H1 (cell line): ENCODE results near the gene CCL28. TPM values are rescaled to one million over a fixed set of nuclear protein-coding genes. Genes with fewer than 3 reads are reported as not detected.

Experiments
- ASH2L ChIP-seq: fragments of 200-600, 300-600 bp; sonication (generic); IDR thresholded peaks from one replicate; pipeline ENCODE4 v1.7.1; 2017; ENCODE audit warnings: low read length
- CBX8 ChIP-seq: fragments of 300-800, 300-1000 bp; sonication (generic); IDR thresholded peaks from 2 replicates; pipeline ENCODE4 v1.7.1; 2016; ENCODE audit warnings: low read depth, low read length, borderline replicate concordance
- JUN ChIP-seq: IDR thresholded peaks from 2 replicates; pipeline ENCODE4 v1.6.1; 2011; ENCODE audit warnings: low read depth, mild to moderate bottlenecking, improper control_type of control experiment, low read length
- SP4 ChIP-seq: IDR thresholded peaks from 2 replicates; pipeline ENCODE4 v1.6.1; 2012; ENCODE audit warnings: low read length, inconsistent platforms
- ZNF274 ChIP-seq: IDR thresholded peaks from 2 replicates; pipeline ENCODE4 v1.7.0; 2012; ENCODE audit warnings: low read length, borderline replicate concordance; ENCODE audit errors: extremely low read depth
- polyA plus RNA-seq, 7 experiments: library from polyadenylated mRNA; depleted of rRNA in 3 of 7; stranded (reverse) in 5 of 7; unstranded in 2 of 7; fragments of >200 nt in 5 of 7; fragments of 200-250 nt in 2 of 7; gene quantifications; 1 replicate in 5 of 7; 2 replicates in 1 of 7; 4 replicates in 1 of 7; pipeline versions ENCODE4 v1.2.1 to v1.2.3, GENCODE V29; 2011 to 2013; ENCODE audit warnings: missing spikeins in 2 of 7, mixed read lengths in 2 of 7
- total RNA-seq: library from RNA; stranded (reverse); fragmentation: NEBNext Ultra II Directional; extraction: Animal tissue kit (Norgen Biotek cat#: 25700); gene quantifications from 2 replicates; pipeline ENCODE4 v1.2.1, GENCODE V29; 2021

The CCL28 gene
- total and polyA plus RNA-seq, 2 of the 8 experiments (the other 6 are each of a cell fraction or from before 2014, with no cell fraction given), result 0.95 TPM; not detected in 1

DNA sequence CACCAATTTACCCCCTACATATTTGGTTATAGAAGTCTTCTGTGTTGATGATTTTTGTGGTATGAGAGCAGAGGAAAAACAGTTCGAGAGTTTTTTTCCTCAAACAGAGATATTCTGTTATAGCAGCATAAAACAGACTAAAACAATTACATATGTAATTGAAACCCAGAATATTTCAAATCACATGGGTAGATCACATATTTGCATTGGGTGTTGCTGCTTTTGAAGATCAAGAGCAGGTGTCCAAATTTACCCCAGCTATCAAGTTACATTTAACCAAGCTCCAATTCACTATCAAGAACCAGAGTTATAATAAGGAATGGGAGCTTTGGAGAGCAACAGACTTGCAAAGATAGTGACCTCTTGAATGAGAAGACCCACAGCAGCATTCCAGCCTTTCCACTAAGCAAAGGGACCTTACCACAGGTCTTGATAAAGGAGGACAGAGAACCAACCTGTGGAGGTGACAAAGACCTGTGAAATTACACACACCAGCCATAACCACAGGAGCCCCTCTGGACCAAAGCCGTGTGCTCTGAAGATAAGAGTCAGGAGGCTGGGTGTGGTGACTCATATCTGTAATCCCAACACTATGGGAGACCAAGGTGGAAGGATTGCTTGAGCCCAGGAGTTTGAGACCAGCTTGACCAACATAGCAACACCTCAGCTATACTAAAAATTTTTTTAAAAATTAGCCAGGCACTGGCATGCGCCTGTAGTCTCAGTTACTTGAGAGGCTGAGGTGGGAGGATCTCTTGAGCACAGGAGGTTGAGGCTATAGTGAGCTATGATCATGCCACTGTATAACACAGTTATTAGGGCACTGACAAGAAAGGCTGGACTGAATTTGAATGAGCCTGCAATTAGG, 4.0 kb upstream of the CCL28 start (continued):
- TF ChIP-seq JUN (no peak), ASH2L (no peak), ZNF274 (no peak), SP4 (no peak), CBX8 (no peak)
